ENCODE data around the gene THRAP3.
A peak's percentile ranks its signal among the peaks of the same experiment; 100 is the strongest.
"Not testable (repeated sequence)": the region's sequence is repeated elsewhere in the genome, so short reads cannot be mapped to it uniquely, and the experiment has no call there.

The THRAP3 gene

GRCh38 chr1:36204347-36204909 is 19.8 kb upstream of the THRAP3 start:
- DNase-seq (ENCODE audit: low read depth in 3 of 3) = no peak

- DNase-seq (ENCODE audit: low read depth in 3 of 3) = no peak
Observed at GRCh38 chr1:36206323-36206858, 17.9 kb upstream of the THRAP3 start.

GRCh38 chr1:36207339-36207738 is 16.9 kb upstream of the THRAP3 start:
- DNase-seq (ENCODE audit: low read depth in 3 of 3) = no peak

GRCh38 chr1:36208978-36209703 is 15.1 kb upstream of the THRAP3 start:
- no peak for DNase-seq (ENCODE audit: low read depth in 3 of 3)

- DNase-seq (ENCODE audit: low read depth in 3 of 3) = no peak
Observed at GRCh38 chr1:36211307-36211706, 12.9 kb upstream of the THRAP3 start.

GRCh38 chr1:36211841-36212240 is 12.4 kb upstream of the THRAP3 start:
- DNase-seq (ENCODE audit: low read depth in 3 of 3) = no peak

- DNase-seq (ENCODE audit: low read depth in 3 of 3) = no peak
Observed at GRCh38 chr1:36212782-36213181, 11.5 kb upstream of the THRAP3 start.

GRCh38 chr1:36217670-36218069 is 6.6 kb upstream of the THRAP3 start:
- DNase-seq (ENCODE audit: low read depth in 3 of 3) = no peak

GRCh38 chr1:36221901-36222300 is 2.3 kb upstream of the THRAP3 start:
- DNase-seq (ENCODE audit: low read depth in 3 of 3) = not testable (repeated sequence)

GRCh38 chr1:36222481-36223380 is 1.5 kb upstream of the THRAP3 start:
- DNase-seq (ENCODE audit: low read depth in 3 of 3) = no peak

GRCh38 chr1:36223381-36223995 is 755 bp upstream of the THRAP3 start:
- no peak for DNase-seq (ENCODE audit: low read depth in 3 of 3)

GRCh38 chr1:36224537-36225282 is 467 bp downstream of the THRAP3 start:
- peak in 1 of 3 experiments; percentile 68 for DNase-seq (ENCODE audit: low read depth in 3 of 3)

- no peak for DNase-seq (ENCODE audit: low read depth in 3 of 3)
Observed at GRCh38 chr1:36225283-36225899, 1.1 kb downstream of the THRAP3 start.

GRCh38 chr1:36230279-36230678 is 6.0 kb downstream of the THRAP3 start:
- DNase-seq (ENCODE audit: low read depth in 3 of 3) = not testable (repeated sequence)

- DNase-seq (ENCODE audit: low read depth in 3 of 3) = no peak
Observed at GRCh38 chr1:36231191-36231590, 6.9 kb downstream of the THRAP3 start.

GRCh38 chr1:36232212-36233095 is 8.2 kb downstream of the THRAP3 start:
- no peak for DNase-seq (ENCODE audit: low read depth in 3 of 3)

- no peak for DNase-seq (ENCODE audit: low read depth in 3 of 3)
Observed at GRCh38 chr1:36236302-36236701, 12.1 kb downstream of the THRAP3 start.

- DNase-seq (ENCODE audit: low read depth in 3 of 3) = no peak
Observed at GRCh38 chr1:36238433-36238832, 14.2 kb downstream of the THRAP3 start.

- no peak for DNase-seq (ENCODE audit: low read depth in 3 of 3)
Observed at GRCh38 chr1:36239941-36240637, 15.8 kb downstream of the THRAP3 start.
